Caki2 (cell line): ENCODE measurements around the gene DEPDC4. TPM values are rescaled to one million over a fixed set of nuclear protein-coding genes. Genes with fewer than 3 reads are reported as not detected.
"Not testable (repeated sequence)": the region's sequence is repeated elsewhere in the genome, so short reads cannot be mapped to it uniquely, and the experiment has no call there.

Experiments used
- DNase-seq: peaks from one replicate; pipeline ENCODE4 v3.0.0-alpha.2; 2015; ENCODE audit warnings: low read depth
- in situ Hi-C: cut with HindIII; loops from 2 replicates; pipeline ENCODE4 v1.10.0; 2016; ENCODE audit warnings: low sequenced_read_pairs, low pct_unique_long_range_greater_than_20kb, mixed read lengths
- total RNA-seq: library from RNA; depleted of rRNA; stranded (reverse); fragments of >200 nt; shearing (Covaris generic); gene quantifications from 2 replicates; pipeline ENCODE4 v1.2.3, GENCODE V29; 2014; ENCODE audit warnings: low replicate concordance

The DEPDC4 gene
- total RNA-seq, 1 experiment from 2014 or later, result 2.0 TPM

GRCh38 chr12:100229036-100229635, 37.7 kb downstream of the DEPDC4 start:
- DNase-seq, result peak; percentile 3
- in situ Hi-C loops, result no loop called here

- DNase-seq, result no peak
- in situ Hi-C loops, result no loop called here
Measured at GRCh38 chr12:100225491-100225890, 41.4 kb downstream of the DEPDC4 start.

GRCh38 chr12:100222173-100222572, 44.7 kb downstream of the DEPDC4 start:
- in situ Hi-C loops, DNase-seq: not testable (repeated sequence)

GRCh38 chr12:100221523-100221922, 45.4 kb downstream of the DEPDC4 start:
- no peak for DNase-seq
- in situ Hi-C loops, result no loop called here

- no peak for DNase-seq
- in situ Hi-C loops, result no loop called here
Measured at GRCh38 chr12:100219328-100220109, 47.4 kb downstream of the DEPDC4 start.

- in situ Hi-C loops, result no loop called here
- peak; percentile 21 for DNase-seq
Measured at GRCh38 chr12:100216337-100216736, 50.5 kb downstream of the DEPDC4 start.

- in situ Hi-C loops, result no loop called here
- DNase-seq, result no peak
Measured at GRCh38 chr12:100215209-100215608, 51.7 kb downstream of the DEPDC4 start.

- DNase-seq, result no peak
- in situ Hi-C loops, result no loop called here
Measured at GRCh38 chr12:100214518-100214917, 52.4 kb downstream of the DEPDC4 start.

- no peak for DNase-seq
- in situ Hi-C loops, result no loop called here
Measured at GRCh38 chr12:100213016-100213891, 53.6 kb downstream of the DEPDC4 start.

- DNase-seq, result no peak
- in situ Hi-C loops, result no loop called here
Measured at GRCh38 chr12:100211698-100212097, 55.2 kb downstream of the DEPDC4 start.

GRCh38 chr12:100208834-100209233, 58.0 kb downstream of the DEPDC4 start:
- in situ Hi-C loops, result no loop called here

GRCh38 chr12:100207311-100207710, 59.6 kb downstream of the DEPDC4 start:
- DNase-seq, result no peak
- in situ Hi-C loops, result no loop called here

More at GRCh38 chr12:100208834-100209233, 58.0 kb downstream of the DEPDC4 start:
- no peak for DNase-seq

GRCh38 chr12:100201604-100202423, 65.1 kb downstream of the DEPDC4 start:
- in situ Hi-C loops, result no loop called here
- no peak for DNase-seq

GRCh38 chr12:100200463-100201181, 66.3 kb downstream of the DEPDC4 start, which contains the start of gene ACTR6:
Gene ACTR6 (plus strand): TSS chr12:100200815. CDS start chr12:100200852, 37 bp downstream.
- peak; percentile 93 for DNase-seq
- in situ Hi-C loops, result no loop called here

GRCh38 chr12:100199347-100200149, 67.3 kb downstream of the DEPDC4 start:
- DNase-seq, result peak; percentile 62
- in situ Hi-C loops, result no loop called here

GRCh38 chr12:100199023-100199346, 67.9 kb downstream of the DEPDC4 start:
- in situ Hi-C loops, result no loop called here
- DNase-seq, result no peak

- DNase-seq, result no peak
- in situ Hi-C loops, result no loop called here
Measured at GRCh38 chr12:100197486-100197885, 69.4 kb downstream of the DEPDC4 start.
